ENCODE measurements around the gene DHFR2. TPM values are rescaled to one million over a fixed set of nuclear protein-coding genes. Genes with fewer than 3 reads are reported as not detected.

Gene DHFR2
- total RNA-seq, 1 experiment from 2014 or later = 2.6 TPM

DNA sequence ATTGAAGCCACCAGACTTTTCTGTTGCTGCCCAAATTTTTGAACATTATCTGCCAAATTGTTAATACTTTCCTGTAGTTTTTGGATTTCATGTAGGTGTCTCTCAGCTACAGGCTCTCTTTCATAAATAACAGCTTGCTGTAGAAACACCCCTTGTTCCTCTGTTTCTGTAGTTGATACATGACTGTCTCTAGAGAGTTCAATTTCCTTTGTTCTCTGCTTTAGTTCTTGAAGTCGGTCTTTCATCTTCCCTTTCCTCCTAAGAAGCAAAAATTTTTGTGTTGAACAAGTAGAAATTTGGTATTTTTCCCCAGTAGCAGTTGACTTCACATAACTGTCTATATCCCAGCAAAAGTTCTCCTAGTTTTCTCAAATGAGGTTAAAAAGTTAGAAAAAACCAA lies 47.7 kb downstream of the DHFR2 start:
- H3K4me1 ChIP-seq (ENCODE audit: insufficient read depth, low read length) = no peaks in the 10 kb centered on the region
- no peaks in the 10 kb centered on the region for H4K20me1 ChIP-seq (ENCODE audit: low read length)
- CTCF ChIA-PET = no interaction called here
- no TSS peak for BruUV-seq (replicated peaks)
- no peaks in the 10 kb centered on the region for H3K9me2 ChIP-seq (replicated peaks; ENCODE audit: low read length)
- no peak overlapping the region for H3K4me3 ChIP-seq (ENCODE audit: low read length)
- intact Hi-C loops (cut with micrococcal nuclease) = no loop called here
- no peak overlapping the region for H2AFZ ChIP-seq (ENCODE audit: low read length)
- DNase-seq = no peak
- H3K9ac ChIP-seq (ENCODE audit: low read length) = no peak overlapping the region
- no peaks in the 10 kb centered on the region for H3K79me2 ChIP-seq (ENCODE audit: low read length)
- no peaks in the 10 kb centered on the region for H3K36me3 ChIP-seq (ENCODE audit: low read depth, low read length)
- no peak overlapping the region for H3K4me2 ChIP-seq (ENCODE audit: low read length)
- no peak overlapping the region for H3K27ac ChIP-seq (ENCODE audit: low read length)
- H3K9me3 ChIP-seq (ENCODE audit: low read length) = no peaks in the 10 kb centered on the region
- H3F3A ChIP-seq (ENCODE audit: low read length, unreplicated experiment) = no peaks in the 10 kb centered on the region
- H3K27me3 ChIP-seq (ENCODE audit: low read length) = no peaks in the 10 kb centered on the region
- ATAC-seq = no peak
- TF ChIP-seq EZH2 (IDR thresholded peaks at IDR 0.05; ENCODE audit: low read length, unreplicated experiment) (no peak), EZH2phosphoT487 (IDR thresholded peaks at IDR 0.05; ENCODE audit: borderline replicate concordance, low read length) (no peak)
- TF ChIP-seq, protein P1, sequence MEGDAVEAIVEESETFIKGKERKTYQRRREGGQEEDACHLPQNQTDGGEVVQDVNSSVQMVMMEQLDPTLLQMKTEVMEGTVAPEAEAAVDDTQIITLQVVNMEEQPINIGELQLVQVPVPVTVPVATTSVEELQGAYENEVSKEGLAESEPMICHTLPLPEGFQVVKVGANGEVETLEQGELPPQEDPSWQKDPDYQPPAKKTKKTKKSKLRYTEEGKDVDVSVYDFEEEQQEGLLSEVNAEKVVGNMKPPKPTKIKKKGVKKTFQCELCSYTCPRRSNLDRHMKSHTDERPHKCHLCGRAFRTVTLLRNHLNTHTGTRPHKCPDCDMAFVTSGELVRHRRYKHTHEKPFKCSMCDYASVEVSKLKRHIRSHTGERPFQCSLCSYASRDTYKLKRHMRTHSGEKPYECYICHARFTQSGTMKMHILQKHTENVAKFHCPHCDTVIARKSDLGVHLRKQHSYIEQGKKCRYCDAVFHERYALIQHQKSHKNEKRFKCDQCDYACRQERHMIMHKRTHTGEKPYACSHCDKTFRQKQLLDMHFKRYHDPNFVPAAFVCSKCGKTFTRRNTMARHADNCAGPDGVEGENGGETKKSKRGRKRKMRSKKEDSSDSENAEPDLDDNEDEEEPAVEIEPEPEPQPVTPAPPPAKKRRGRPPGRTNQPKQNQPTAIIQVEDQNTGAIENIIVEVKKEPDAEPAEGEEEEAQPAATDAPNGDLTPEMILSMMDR (conservative IDR thresholded peaks at IDR 0.05; ENCODE audit: low read depth, low read length) = no peak
- POLR2A ChIA-PET (ENCODE audit: unreplicated experiment) = no interaction called here

GRCh38 chr3:94012185-94012584 lies 50.5 kb downstream of the DHFR2 start:
- Histone ChIP-seq H3K9ac (ENCODE audit: low read length) (no peak overlapping the region), H3K4me2 (ENCODE audit: low read length) (no peak overlapping the region), H3K9me3 (ENCODE audit: low read length) (no peaks in the 10 kb centered on the region), H3K4me1 (ENCODE audit: insufficient read depth, low read length) (no peaks in the 10 kb centered on the region), H3K79me2 (ENCODE audit: low read length) (no peaks in the 10 kb centered on the region), H3K4me3 (ENCODE audit: low read length) (no peak overlapping the region), H4K20me1 (ENCODE audit: low read length) (no peaks in the 10 kb centered on the region), H3F3A (ENCODE audit: low read length, unreplicated experiment) (no peaks in the 10 kb centered on the region), H2AFZ (ENCODE audit: low read length) (no peak overlapping the region), H3K36me3 (ENCODE audit: low read depth, low read length) (no peaks in the 10 kb centered on the region), H3K27me3 (ENCODE audit: low read length) (no peaks in the 10 kb centered on the region), H3K27ac (ENCODE audit: low read length) (no peak overlapping the region), H3K9me2 (replicated peaks; ENCODE audit: low read length) (no peaks in the 10 kb centered on the region)
- intact Hi-C loops (cut with micrococcal nuclease) = no loop called here
- ChIA-PET POLR2A (ENCODE audit: unreplicated experiment) (no interaction called here), CTCF (no interaction called here)
- ATAC-seq (no peak), DNase-seq (no peak)
- TF ChIP-seq EZH2 (IDR thresholded peaks at IDR 0.05; ENCODE audit: low read length, unreplicated experiment) (no peak), EZH2phosphoT487 (IDR thresholded peaks at IDR 0.05; ENCODE audit: borderline replicate concordance, low read length) (no peak)
- TF ChIP-seq, protein P1 (conservative IDR thresholded peaks at IDR 0.05; ENCODE audit: low read depth, low read length) = no peak
- BruUV-seq (replicated peaks) = no TSS peak

- Histone ChIP-seq H3K4me3 (ENCODE audit: low read length) (no peak overlapping the region), H3K27ac (ENCODE audit: low read length) (no peak overlapping the region), H2AFZ (ENCODE audit: low read length) (no peak overlapping the region), H3K9me2 (replicated peaks; ENCODE audit: low read length) (no peaks in the 10 kb centered on the region), H3K36me3 (ENCODE audit: low read depth, low read length) (no peaks in the 10 kb centered on the region), H3F3A (ENCODE audit: low read length, unreplicated experiment) (no peaks in the 10 kb centered on the region), H3K79me2 (ENCODE audit: low read length) (no peaks in the 10 kb centered on the region), H3K4me2 (ENCODE audit: low read length) (no peak overlapping the region), H3K9me3 (ENCODE audit: low read length) (no peaks in the 10 kb centered on the region), H3K9ac (ENCODE audit: low read length) (no peak overlapping the region), H3K4me1 (ENCODE audit: insufficient read depth, low read length) (no peaks in the 10 kb centered on the region), H3K27me3 (ENCODE audit: low read length) (no peaks in the 10 kb centered on the region), H4K20me1 (ENCODE audit: low read length) (no peaks in the 10 kb centered on the region)
- no peak for DNase-seq
- intact Hi-C loops (cut with micrococcal nuclease) = no loop called here
- ATAC-seq = no peak
- POLR2A ChIA-PET (ENCODE audit: unreplicated experiment) = interaction anchor here (0.5 kb wide), 1 partner anchor 49 kb away, joined by 8 read pairs; no protein-coding TSS in a partner anchor
- CTCF ChIA-PET = no interaction called here
- TF ChIP-seq EZH2 (IDR thresholded peaks at IDR 0.05; ENCODE audit: low read length, unreplicated experiment) (no peak), EZH2phosphoT487 (IDR thresholded peaks at IDR 0.05; ENCODE audit: borderline replicate concordance, low read length) (no peak)
- TF ChIP-seq, protein P1 (conservative IDR thresholded peaks at IDR 0.05; ENCODE audit: low read depth, low read length) = no peak
- BruUV-seq (replicated peaks) = no TSS peak
These were observed 51.4 kb downstream of the DHFR2 start for GRCh38 chr3:94011233-94011711.

Data from PC-3 (cell line).